HG03175 (cell line): ENCODE measurements around the gene ARHGAP42.
"Not testable (repeated sequence)": the region's sequence is repeated elsewhere in the genome, so short reads cannot be mapped to it uniquely, and the experiment has no call there.

Experiments
- ATAC-seq: cut with Tn5 transposase; IDR thresholded peaks from one replicate; pipeline ENCODE4 v1.9.1; 2021; ENCODE audit warnings: mild to moderate bottlenecking, moderate library complexity; ENCODE audit not compliant: unreplicated experiment

The ARHGAP42 gene, protein sequence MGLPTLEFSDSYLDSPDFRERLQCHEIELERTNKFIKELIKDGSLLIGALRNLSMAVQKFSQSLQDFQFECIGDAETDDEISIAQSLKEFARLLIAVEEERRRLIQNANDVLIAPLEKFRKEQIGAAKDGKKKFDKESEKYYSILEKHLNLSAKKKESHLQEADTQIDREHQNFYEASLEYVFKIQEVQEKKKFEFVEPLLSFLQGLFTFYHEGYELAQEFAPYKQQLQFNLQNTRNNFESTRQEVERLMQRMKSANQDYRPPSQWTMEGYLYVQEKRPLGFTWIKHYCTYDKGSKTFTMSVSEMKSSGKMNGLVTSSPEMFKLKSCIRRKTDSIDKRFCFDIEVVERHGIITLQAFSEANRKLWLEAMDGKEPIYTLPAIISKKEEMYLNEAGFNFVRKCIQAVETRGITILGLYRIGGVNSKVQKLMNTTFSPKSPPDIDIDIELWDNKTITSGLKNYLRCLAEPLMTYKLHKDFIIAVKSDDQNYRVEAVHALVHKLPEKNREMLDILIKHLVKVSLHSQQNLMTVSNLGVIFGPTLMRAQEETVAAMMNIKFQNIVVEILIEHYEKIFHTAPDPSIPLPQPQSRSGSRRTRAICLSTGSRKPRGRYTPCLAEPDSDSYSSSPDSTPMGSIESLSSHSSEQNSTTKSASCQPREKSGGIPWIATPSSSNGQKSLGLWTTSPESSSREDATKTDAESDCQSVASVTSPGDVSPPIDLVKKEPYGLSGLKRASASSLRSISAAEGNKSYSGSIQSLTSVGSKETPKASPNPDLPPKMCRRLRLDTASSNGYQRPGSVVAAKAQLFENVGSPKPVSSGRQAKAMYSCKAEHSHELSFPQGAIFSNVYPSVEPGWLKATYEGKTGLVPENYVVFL

GRCh38 chr11:100687054-100687629 is at the start of gene ARHGAP42:
TSS of gene ARHGAP42 (plus strand) at chr11:100687288. CDS start at chr11:100687679, 391 bp downstream.
- ATAC-seq = peak; percentile 80

DNA sequence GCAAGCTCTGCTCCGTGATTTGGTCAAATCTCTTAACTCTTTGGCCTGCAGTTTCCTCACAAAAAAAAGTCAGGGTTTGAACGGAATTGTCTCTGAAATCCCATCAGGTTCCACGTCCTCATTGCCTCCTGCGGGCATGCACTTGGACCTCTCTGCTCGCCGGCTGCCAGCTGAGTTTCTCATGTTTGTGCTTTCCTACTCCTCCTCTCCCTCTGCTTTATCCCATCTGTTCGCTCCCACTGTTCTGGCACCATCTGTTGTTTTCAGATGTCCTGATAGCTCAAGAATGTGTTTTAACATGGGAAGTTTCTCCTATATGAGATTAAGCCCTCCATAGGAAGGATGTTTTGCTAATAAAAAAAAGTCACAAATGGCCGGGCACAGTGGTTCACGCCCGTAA is 49.4 kb upstream of the ARHGAP42 start:
- no peak for ATAC-seq

- no peak for ATAC-seq
Measured at GRCh38 chr11:100638648-100639047, 48.4 kb upstream of the ARHGAP42 start.

DNA sequence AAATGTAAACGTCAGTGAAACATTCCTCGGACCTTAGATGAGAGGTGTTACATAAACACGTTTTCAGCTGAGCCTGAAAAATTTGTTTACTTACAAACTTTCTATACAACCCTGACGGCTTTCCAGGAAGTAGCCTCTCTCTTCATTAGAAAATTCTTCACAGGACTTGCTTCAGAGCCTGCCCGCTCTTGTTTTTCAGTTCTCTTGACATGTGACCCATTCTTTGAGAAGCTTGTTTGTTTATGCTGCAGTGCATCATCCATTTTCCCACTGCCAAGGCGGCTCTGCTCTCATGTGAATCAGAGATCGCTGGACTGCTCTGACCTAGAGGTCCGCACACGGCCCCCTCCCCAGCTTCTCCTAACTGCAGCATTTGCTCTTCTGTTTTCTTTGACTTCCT is 47.9 kb upstream of the ARHGAP42 start:
- no peak for ATAC-seq

DNA sequence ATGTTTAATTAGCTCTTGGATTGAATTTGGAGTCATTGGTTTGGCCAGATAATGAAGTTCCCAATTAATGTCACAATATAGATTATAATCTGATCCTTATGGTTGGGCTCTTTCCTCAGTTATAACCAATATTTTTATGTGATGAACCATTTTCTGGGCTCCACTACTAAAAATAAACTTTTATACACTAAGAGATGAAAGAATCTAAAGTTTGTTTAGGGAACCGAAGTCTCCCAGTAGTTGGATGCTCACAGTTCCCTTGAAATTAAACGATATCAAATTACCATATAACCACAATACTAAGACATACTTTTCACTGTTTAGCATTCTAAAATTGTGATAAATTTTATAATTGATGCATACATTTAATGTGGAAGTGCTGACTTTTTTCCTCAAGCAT is 47.0 kb upstream of the ARHGAP42 start:
- no peak for ATAC-seq

GRCh38 chr11:100640646-100641045 is 46.4 kb upstream of the ARHGAP42 start:
- no peak for ATAC-seq

DNA sequence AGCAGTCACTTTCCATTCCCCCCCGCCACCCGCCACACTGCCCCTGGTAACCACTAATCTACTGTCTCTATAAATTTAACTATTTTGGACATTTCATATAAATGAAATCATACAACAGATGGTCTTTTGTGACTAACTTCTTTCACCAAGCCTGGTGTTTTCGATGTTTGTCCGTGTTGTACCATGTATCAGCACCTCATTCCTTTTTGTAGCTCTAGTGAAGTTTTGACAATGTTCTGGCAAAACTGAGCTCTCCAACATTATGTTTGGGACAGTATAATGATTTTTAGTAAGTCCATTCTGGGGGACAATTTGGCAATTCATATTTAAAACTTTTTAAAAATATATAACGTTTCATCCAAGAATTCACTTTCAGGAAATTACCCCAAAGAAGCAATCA is 45.6 kb upstream of the ARHGAP42 start:
- ATAC-seq = no peak

- ATAC-seq = no peak
Measured at GRCh38 chr11:100646545-100646944, 40.5 kb upstream of the ARHGAP42 start.

- ATAC-seq = no peak
Measured at GRCh38 chr11:100647861-100648260, 39.2 kb upstream of the ARHGAP42 start.

DNA sequence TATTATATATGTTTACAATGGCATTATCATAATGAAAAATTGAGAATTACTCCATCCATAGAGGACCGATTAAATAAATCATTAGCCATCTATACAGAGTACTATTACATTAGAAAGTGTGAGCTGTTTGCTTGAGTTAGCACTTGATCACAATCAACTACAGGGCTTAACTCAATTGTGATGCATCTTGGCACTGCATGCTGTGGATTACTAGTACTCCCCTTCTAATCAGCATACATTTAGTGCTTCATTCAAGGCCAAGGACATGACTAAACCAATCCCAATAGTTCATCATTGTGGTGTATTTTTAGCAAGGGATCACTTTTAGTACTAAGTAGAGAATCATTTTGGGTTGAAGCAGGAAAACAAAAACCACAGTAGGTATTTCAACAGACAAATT is 23.5 kb upstream of the ARHGAP42 start:
- no peak for ATAC-seq

DNA sequence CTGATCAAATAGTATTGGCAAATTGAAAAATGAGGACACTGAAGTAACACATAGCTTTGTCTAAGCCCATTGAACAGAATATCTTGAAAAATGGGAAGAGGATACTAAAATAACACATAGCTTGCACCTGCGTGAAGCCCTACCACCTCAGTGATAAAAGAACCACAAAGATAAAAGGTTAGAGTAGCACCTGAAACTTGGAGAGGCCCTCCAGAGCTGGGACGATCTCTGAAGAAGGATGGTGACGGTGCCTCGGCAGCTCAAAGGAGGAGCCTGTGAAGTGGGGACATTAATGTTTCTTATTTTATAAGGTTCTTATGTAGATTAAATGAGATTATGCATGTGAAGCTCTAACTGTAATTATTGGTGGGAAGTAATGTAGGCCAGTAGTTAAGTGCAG is 23.1 kb upstream of the ARHGAP42 start:
- ATAC-seq = no peak

- ATAC-seq = not testable (repeated sequence)
Measured at GRCh38 chr11:100666816-100667215, 20.3 kb upstream of the ARHGAP42 start.

DNA sequence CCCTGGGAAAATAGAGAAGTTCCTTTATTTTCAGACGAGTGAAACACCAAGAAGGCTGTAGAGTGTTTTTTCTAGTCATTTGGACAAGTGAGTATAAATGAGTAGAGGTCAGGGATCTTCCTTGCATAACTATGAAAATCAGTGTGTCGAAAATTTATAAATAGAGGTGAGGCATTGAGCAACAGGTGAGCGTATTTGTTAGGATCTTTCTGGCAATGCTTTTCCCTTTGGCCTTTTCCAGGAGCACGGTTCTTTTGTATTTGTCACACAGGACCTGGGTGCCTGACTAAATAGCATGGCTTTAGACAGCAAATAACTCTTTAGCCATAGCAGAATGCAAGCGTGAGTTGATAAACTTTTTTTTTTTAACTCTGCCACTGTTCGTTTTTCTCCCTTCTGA is 19.6 kb upstream of the ARHGAP42 start:
- ATAC-seq = no peak

DNA sequence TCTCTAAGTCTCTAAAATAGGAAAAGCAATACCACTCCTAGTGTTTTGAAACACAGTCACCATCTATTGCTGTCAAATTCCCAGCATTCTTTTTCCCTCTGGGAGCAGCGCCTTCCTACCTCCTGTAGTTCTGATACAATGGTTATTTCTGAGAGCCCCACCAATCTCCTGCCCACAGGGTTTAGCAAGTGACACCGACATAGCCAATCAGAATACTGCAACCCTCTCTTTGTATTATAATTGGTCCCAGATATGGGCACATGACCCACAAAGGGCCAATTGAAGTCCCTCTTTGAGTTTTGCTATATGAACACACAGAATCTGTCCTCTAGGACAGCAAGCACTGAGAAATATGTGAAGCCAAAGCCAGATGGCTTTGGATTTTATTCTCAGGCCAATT is 16.9 kb upstream of the ARHGAP42 start:
- ATAC-seq = no peak

DNA sequence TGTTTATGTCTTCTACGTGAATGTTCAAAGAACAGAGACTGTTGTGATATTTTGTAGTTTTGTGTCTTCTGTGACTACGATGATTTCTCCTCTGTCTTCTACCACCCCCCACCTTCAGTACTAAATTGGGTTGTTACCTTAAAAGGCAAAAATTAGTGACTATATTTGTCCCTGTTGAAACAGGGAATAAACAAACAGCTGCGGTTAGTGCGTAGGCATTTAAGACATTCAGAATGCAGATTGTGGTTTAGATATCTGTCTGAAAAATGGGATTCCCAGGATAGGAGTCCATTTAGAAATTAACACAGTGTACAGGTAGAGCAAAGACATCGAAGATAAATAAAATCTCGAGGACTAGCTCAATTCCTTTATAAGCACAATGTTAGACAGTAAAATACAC is 15.6 kb upstream of the ARHGAP42 start:
- ATAC-seq = no peak

GRCh38 chr11:100672498-100673033 is 14.5 kb upstream of the ARHGAP42 start:
- no peak for ATAC-seq

- no peak for ATAC-seq
Measured at GRCh38 chr11:100673063-100673462, 14.0 kb upstream of the ARHGAP42 start.

DNA sequence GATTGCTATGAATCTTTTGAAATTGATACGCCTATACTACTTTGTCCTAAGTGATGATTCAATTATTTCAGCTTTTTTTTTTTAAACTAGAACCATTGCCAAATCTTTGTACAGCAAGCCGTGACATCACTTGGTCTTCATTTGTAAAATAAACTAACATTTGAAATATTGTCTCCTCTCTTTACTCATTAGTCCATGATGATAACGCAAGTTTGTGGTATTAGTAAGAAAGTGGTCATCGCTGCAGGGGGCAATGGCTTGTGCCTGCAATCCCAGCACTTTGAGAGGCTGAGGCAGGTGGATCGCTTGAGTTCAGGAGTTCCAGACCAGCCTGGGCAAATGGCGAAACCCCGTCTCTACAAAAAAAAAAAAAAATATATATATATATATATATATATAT is 12.9 kb upstream of the ARHGAP42 start:
- no peak for ATAC-seq

GRCh38 chr11:100675115-100675650 is 11.9 kb upstream of the ARHGAP42 start:
- no peak for ATAC-seq

GRCh38 chr11:100676901-100677300 is 10.2 kb upstream of the ARHGAP42 start:
- no peak for ATAC-seq

DNA sequence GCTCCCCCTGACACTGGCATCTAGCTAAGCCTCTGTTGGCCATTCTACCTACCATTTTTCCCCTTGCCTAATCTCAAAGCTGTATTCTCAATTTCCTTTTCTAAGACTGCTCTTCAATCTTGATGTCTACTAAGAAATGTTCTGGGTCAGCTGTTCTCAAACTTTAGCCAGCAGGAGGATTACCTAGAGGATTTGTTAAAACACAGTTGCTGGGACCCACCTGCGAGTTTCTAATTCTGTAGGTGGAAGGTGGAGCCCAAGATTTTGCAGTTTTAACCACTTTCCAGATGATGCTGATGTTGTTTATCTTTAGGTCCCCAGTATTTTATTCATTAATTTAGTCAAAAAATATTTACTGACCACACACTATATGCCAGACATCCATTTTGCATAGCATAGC is 9.3 kb upstream of the ARHGAP42 start:
- no peak for ATAC-seq
